ENCODE data around the gene C6orf132.

GRCh38 chr6:42131531-42131930, 10.9 kb downstream of the C6orf132 start:
- TF ChIP-seq CTCF (IDR thresholded peaks at IDR 0.05; ENCODE audit: insufficient read depth, low read depth, low read length), result no peak
- TF ChIP-seq EZH2 (IDR thresholded peaks at IDR 0.05; ENCODE audit: insufficient read depth, low read length), result no peak

All from astrocyte (in vitro differentiated cells and primary cell).